GM21360 (cell line): ENCODE measurements around the gene IQSEC1.

Source experiments
- ATAC-seq: cut with Tn5 transposase; IDR thresholded peaks from one replicate; pipeline ENCODE4 v1.9.1; 2021; ENCODE audit warnings: mild to moderate bottlenecking, moderate library complexity; ENCODE audit not compliant: unreplicated experiment

IQSEC1 gene

GRCh38 chr3:13086531-13086981 is 13.3 kb upstream of the IQSEC1 start:
- no peak for ATAC-seq

DNA sequence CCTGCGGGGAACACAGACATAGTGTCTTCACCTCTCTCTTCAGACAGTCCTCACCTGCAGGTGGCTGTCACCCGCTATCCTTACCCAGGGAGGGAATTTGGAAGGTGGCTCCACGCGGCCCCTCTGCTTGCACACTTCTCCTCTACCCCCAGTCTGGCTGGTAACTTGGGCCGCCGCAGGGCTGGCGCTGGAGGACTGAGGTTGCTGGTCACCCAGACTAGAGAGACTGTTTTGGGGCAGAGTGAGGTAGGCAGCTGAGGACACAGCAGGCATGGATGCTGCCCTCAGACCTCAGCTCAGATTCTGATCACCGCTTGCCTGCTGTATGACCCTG is 12.6 kb upstream of the IQSEC1 start:
- ATAC-seq: no peak

DNA sequence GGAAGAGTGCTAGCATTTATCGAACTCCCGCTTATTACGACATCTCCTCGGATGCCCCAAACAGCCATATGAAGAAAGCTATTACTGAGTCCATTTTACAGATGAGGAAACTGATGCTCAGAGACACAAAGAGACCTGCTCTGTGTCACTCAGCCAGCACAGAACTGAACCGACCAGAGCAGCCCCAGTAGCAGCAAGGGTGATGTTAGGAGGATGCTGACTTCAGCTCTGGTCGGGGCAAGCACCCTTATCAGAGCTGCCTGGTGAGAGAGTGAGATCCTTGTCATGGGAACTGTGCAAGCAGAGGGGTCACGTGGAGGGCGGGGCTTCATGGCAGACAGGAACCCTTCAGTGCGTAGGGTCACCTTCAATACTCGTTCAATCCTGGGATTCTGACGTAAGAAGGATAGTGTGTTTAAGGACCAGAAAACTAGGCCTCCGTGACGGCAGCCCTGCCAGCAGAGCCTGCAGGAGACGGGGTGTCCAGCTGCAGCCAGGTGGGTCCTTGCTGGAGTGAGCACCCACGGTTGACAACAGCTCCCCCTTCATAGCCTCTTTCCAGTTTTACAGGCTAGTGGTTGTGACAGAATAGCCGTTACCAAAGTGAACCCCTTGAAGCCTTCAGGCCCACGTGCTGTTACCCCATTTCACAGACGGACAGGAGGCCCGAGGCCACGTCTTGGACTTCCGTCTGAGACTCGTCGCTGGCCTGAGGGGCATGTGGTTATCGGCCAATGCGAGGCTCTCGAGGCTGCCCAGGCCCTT is 12.0 kb upstream of the IQSEC1 start:
- ATAC-seq: no peak

DNA sequence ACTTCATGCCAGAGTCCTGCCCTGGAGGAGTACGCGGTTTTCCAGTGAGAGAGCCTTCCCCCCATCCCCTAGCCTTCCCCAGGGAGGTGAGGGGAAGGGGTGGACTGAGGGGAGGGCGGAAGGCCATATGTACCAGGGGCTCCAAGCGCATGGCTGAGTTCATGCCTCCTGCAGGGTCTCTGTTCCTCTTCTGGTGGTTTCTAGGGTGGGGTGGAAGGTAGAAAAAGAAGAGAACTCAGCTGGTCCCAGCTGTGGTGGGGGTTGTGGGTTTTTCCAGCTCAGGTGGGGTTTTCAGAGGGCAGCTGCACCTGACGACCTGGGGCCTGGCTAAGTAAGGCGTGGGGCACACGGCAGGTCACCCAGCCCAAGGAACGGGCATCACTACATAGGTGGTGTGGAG is 10.7 kb upstream of the IQSEC1 start:
- peak; percentile 45 for ATAC-seq

GRCh38 chr3:13083254-13083653 is 10.0 kb upstream of the IQSEC1 start:
- no peak for ATAC-seq

DNA sequence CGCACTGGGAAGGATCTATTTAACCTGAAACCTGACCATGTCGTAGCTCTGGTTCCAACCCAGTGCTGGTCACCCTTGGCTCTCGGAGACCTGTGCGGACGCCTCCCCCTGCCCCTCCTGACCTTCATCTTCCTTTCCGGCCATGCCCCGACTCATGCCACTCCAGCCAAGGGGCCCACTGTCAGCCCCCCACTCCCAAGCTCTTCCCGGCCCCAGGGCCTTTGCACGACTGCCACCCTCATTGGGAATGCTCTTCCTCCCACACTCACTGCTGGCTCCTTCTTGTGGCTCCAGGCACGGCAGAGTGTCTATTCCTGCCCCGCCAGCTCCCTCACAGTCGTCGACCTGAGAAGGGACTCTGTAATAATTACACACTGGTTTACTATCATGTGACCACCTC is 9.4 kb upstream of the IQSEC1 start:
- ATAC-seq: no peak

- ATAC-seq: no peak
These were observed 8.6 kb upstream of the IQSEC1 start for GRCh38 chr3:13081603-13082360.

- no peak for ATAC-seq
These were observed 7.4 kb upstream of the IQSEC1 start for GRCh38 chr3:13080591-13080990.

GRCh38 chr3:13080026-13080425 is 6.8 kb upstream of the IQSEC1 start:
- ATAC-seq: no peak

DNA sequence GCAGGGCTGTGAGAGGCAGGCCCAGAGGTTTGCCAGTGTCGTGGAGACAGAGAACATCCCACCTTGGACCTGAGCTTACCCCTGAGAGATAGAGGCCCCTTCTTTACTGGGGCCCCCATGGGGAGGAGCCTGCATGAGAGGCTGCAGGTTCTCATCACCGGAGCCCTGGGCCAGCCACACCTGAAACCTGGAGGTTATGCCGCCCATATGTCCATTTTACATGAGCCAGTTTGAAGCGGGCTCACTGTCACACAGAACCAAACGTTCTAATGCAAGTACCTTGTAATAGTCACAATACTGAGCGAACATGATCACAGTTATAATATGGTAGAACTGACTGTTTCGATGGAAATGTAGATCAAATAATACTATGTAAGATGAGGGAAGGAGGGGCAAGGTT is 6.3 kb upstream of the IQSEC1 start:
- ATAC-seq: no peak

DNA sequence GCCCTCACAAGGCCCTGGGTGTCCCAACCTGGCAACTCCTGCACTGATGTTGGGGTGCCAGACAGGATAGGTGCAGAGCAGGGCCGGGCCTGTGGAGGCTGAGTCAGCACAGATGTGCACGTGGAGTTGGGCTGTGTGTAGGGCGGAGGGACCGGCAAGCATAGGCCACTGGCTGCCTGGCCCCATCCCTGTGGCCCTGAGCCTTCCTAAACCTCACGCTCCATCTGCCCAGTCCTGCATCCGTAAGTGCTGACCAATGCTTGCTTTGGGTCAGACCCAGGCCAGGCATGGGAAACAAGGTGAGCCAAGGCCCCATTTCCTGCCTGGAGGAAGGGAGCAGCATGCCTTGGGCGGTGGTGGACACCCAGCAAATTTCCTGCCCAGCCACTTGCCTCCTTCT is 5.8 kb upstream of the IQSEC1 start:
- no peak for ATAC-seq

DNA sequence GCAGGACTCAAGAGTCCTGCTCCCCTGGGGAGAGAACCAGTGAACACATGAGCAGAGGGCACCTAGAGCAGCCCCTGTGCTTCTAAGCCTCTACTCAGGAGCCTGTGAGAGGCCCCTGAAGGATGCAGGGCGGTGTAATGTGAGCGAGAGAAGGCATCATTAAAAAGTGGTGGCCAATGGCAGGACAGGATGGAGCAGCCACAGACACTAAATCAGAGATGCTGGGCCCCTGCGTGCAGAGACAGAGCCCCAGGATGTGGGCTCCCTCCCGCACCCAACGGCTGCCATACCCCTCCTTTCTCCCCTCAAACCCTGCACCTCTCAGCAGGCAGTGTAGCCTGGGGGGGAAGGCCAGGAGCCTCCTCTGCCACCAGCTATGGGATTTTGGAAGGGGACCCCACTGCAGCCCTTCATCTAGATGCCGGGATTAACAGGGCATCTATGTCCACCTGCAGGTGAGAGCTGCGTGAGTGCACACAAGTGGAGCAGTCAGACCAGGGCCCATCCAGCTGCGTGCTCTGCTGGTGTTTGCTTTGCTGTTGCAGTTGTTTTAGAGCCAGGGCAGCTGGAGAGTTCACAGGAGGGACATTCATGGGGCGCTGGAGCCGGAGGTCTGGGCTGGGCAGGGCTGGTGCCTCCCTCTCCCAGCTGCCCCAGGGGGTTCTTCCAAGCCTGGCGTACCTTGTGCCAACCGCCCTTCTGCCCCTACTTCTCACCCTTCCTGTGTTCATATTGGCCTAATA is 5.1 kb upstream of the IQSEC1 start:
- no peak for ATAC-seq

GRCh38 chr3:13077431-13078162 is 4.4 kb upstream of the IQSEC1 start:
- no peak for ATAC-seq

GRCh38 chr3:13075986-13076654 is 2.9 kb upstream of the IQSEC1 start:
- ATAC-seq: no peak

GRCh38 chr3:13075318-13075717 is 2.1 kb upstream of the IQSEC1 start:
- no peak for ATAC-seq

DNA sequence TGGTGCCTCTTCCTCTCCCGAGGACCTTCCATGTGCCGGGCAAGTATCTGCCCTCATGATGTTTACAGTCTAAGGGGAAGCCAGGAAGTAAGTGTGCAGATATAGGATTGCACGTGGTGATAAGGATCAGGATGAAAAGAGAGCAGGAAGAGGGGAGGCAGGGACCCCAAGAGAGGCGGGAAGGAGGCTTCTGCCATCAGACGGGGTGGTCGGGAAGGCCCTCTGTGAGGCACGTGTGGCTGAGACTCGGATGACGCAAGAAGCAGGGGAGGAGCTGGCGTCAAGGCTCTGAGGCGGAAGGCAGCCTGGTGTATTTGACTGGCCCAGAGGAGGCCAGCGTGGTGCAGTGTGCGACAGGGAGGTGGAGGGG is 762 bp upstream of the IQSEC1 start:
- no peak for ATAC-seq

DNA sequence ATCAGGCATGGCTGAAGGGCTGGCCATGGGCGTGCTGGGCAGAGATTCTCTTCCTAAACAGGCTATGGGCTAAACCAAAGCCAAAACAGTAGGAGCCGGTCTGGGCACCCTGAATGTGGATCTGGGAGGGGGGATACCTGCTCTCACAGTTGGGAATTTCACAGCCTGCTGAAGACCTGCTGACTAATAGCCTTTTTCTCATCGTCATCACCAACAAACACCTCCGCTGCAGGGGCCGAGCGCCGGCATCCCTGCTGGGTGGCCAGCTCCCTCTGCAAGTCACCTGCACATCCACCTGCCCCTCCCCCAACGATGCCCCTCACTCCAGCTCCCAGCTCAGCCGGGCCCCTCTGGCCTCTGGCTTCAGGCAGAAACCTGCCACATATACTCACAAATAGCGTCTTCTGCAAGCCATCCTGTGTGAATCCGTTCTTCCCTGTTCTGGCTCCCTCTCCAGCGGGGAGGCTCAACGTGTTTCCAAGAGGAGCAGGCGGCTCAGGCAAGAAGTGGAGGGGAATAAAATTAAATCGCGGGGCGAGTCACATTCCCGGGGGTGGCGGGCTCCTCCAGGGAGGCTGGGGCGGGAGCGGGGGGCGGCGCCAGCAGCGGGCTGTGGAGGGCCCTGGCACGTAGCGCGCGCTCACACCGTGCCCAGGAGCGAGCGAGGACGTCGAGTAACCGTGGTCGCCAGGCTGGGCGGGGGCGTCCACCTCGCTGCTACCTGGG is 466 bp downstream of the IQSEC1 start:
- ATAC-seq: peak; percentile 26

GRCh38 chr3:13072239-13072599 is 1.0 kb downstream of the IQSEC1 start:
- ATAC-seq: peak; percentile 39

- ATAC-seq: no peak
These were observed 1.5 kb downstream of the IQSEC1 start for GRCh38 chr3:13071695-13072094.
